Measurements from ENCODE around the gene IMPG2. TPM values are rescaled to one million over a fixed set of nuclear protein-coding genes. Genes with fewer than 3 reads are reported as not detected.

Gene IMPG2
- total and polyA plus RNA-seq, 3 experiments from 2014 or later = 0.11 to 0.20 TPM; not detected in 1

GRCh38 chr3:101259485-101260341 is 60.7 kb downstream of the IMPG2 start:
- Histone ChIP-seq H3K9me3 (ENCODE audit: low read length) (no peaks in the 10 kb centered on the region), H3K27me3 (ENCODE audit: insufficient read depth, low read length, poor library complexity, severe bottlenecking) (no peaks in the 10 kb centered on the region), H3K27ac (ENCODE audit: low read depth, low read length) (no peak overlapping the region), H3K4me1 (ENCODE audit: insufficient read depth, low read length) (no peaks in the 10 kb centered on the region), H3K36me3 (ENCODE audit: insufficient read depth, low read length) (no peaks in the 10 kb centered on the region), H3K4me3 (ENCODE audit: low read length) (no peak overlapping the region)
- H3K9me3 Mint-ChIP-seq = peaks cover 0 to 2% (median 0%) of the 10 kb centered on the region in 5 donors
- ChIA-PET POLR2A (no interaction called here), CTCF (no interaction called here)
- DNase-seq = no peak
- H3K27ac Mint-ChIP-seq = no peak overlapping the region
- peaks cover 0 to 15% (median 12%) of the 10 kb centered on the region in 3 donors for H3K36me3 Mint-ChIP-seq
- no peak overlapping the region for H3K4me3 Mint-ChIP-seq
- no peaks in the 10 kb centered on the region for H3K4me1 Mint-ChIP-seq
- H3K27me3 Mint-ChIP-seq = peaks cover 0 to 2% of the 10 kb centered on the region in 2 donors

GRCh38 chr3:101256511-101256910 is 63.9 kb downstream of the IMPG2 start:
- H3K27me3 ChIP-seq (ENCODE audit: insufficient read depth, low read length, poor library complexity, severe bottlenecking) = no peaks in the 10 kb centered on the region
- H3K4me1 ChIP-seq (ENCODE audit: insufficient read depth, low read length) = no peaks in the 10 kb centered on the region
- no peak overlapping the region for H3K27ac ChIP-seq (ENCODE audit: low read depth, low read length)
- H3K27me3 Mint-ChIP-seq = peaks cover 0 to 2% of the 10 kb centered on the region in 2 donors
- ChIA-PET CTCF (no interaction called here), POLR2A (no interaction called here)
- no peak overlapping the region for H3K4me3 ChIP-seq (ENCODE audit: low read length)
- no peak overlapping the region for H3K4me3 Mint-ChIP-seq
- H3K27ac Mint-ChIP-seq = peak overlapping the region in 1 of 8 donors; percentile 11
- H3K4me1 Mint-ChIP-seq = no peaks in the 10 kb centered on the region
- peaks cover 0 to 12% (median 0%) of the 10 kb centered on the region in 3 donors for H3K36me3 Mint-ChIP-seq
- DNase-seq = no peak
- no peaks in the 10 kb centered on the region for H3K9me3 ChIP-seq (ENCODE audit: low read length)
- H3K36me3 ChIP-seq (ENCODE audit: insufficient read depth, low read length) = no peaks in the 10 kb centered on the region
- no peaks in the 10 kb centered on the region for H3K9me3 Mint-ChIP-seq

GRCh38 chr3:101255441-101255840 is 64.9 kb downstream of the IMPG2 start:
- Mint-ChIP-seq H3K9me3 (no peaks in the 10 kb centered on the region), H3K27me3 (peaks cover 0 to 2% of the 10 kb centered on the region in 2 donors), H3K4me3 (no peak overlapping the region), H3K4me1 (no peaks in the 10 kb centered on the region), H3K36me3 (peaks cover 0 to 9% (median 0%) of the 10 kb centered on the region in 3 donors), H3K27ac (no peak overlapping the region)
- H3K36me3 ChIP-seq (ENCODE audit: insufficient read depth, low read length) = no peaks in the 10 kb centered on the region
- H3K4me3 ChIP-seq (ENCODE audit: low read length) = no peak overlapping the region
- POLR2A ChIA-PET = no interaction called here
- no peaks in the 10 kb centered on the region for H3K27me3 ChIP-seq (ENCODE audit: insufficient read depth, low read length, poor library complexity, severe bottlenecking)
- CTCF ChIA-PET = no interaction called here
- no peaks in the 10 kb centered on the region for H3K4me1 ChIP-seq (ENCODE audit: insufficient read depth, low read length)
- no peak for DNase-seq
- H3K9me3 ChIP-seq (ENCODE audit: low read length) = no peaks in the 10 kb centered on the region
- H3K27ac ChIP-seq (ENCODE audit: low read depth, low read length) = no peak overlapping the region

GRCh38 chr3:101253396-101253795 is 67.0 kb downstream of the IMPG2 start:
- ChIA-PET POLR2A (no interaction called here), CTCF (no interaction called here)
- Histone ChIP-seq H3K4me1 (ENCODE audit: insufficient read depth, low read length) (no peaks in the 10 kb centered on the region), H3K4me3 (ENCODE audit: low read length) (no peak overlapping the region), H3K9me3 (ENCODE audit: low read length) (no peaks in the 10 kb centered on the region), H3K27ac (ENCODE audit: low read depth, low read length) (no peak overlapping the region), H3K27me3 (ENCODE audit: insufficient read depth, low read length, poor library complexity, severe bottlenecking) (no peaks in the 10 kb centered on the region), H3K36me3 (ENCODE audit: insufficient read depth, low read length) (no peaks in the 10 kb centered on the region)
- no peak overlapping the region for H3K4me3 Mint-ChIP-seq
- no peaks in the 10 kb centered on the region for H3K9me3 Mint-ChIP-seq
- no peak overlapping the region for H3K27ac Mint-ChIP-seq
- H3K27me3 Mint-ChIP-seq = no peaks in the 10 kb centered on the region
- DNase-seq = no peak
- no peaks in the 10 kb centered on the region for H3K4me1 Mint-ChIP-seq
- H3K36me3 Mint-ChIP-seq = peaks cover 0 to 16% (median 15%) of the 10 kb centered on the region in 3 donors

GRCh38 chr3:101252945-101253344 is 67.4 kb downstream of the IMPG2 start:
- no peaks in the 10 kb centered on the region for H3K27me3 ChIP-seq (ENCODE audit: insufficient read depth, low read length, poor library complexity, severe bottlenecking)
- H3K4me3 ChIP-seq (ENCODE audit: low read length) = no peak overlapping the region
- Mint-ChIP-seq H3K4me3 (no peak overlapping the region), H3K9me3 (no peaks in the 10 kb centered on the region), H3K27me3 (no peaks in the 10 kb centered on the region), H3K27ac (no peak overlapping the region), H3K4me1 (no peaks in the 10 kb centered on the region), H3K36me3 (peaks cover 0 to 21% (median 15%) of the 10 kb centered on the region in 3 donors)
- no peaks in the 10 kb centered on the region for H3K4me1 ChIP-seq (ENCODE audit: insufficient read depth, low read length)
- H3K27ac ChIP-seq (ENCODE audit: low read depth, low read length) = no peak overlapping the region
- no peak for DNase-seq
- CTCF ChIA-PET = no interaction called here
- H3K9me3 ChIP-seq (ENCODE audit: low read length) = no peaks in the 10 kb centered on the region
- POLR2A ChIA-PET = no interaction called here
- H3K36me3 ChIP-seq (ENCODE audit: insufficient read depth, low read length) = no peaks in the 10 kb centered on the region

GRCh38 chr3:101252307-101252706 is 68.1 kb downstream of the IMPG2 start:
- ChIA-PET CTCF (no interaction called here), POLR2A (no interaction called here)
- no peak overlapping the region for H3K4me3 Mint-ChIP-seq
- no peaks in the 10 kb centered on the region for H3K4me1 Mint-ChIP-seq
- H3K27me3 ChIP-seq (ENCODE audit: insufficient read depth, low read length, poor library complexity, severe bottlenecking) = no peaks in the 10 kb centered on the region
- no peaks in the 10 kb centered on the region for H3K36me3 ChIP-seq (ENCODE audit: insufficient read depth, low read length)
- no peak overlapping the region for H3K27ac Mint-ChIP-seq
- H3K4me3 ChIP-seq (ENCODE audit: low read length) = no peak overlapping the region
- H3K36me3 Mint-ChIP-seq = peaks cover 0 to 22% (median 15%) of the 10 kb centered on the region in 3 donors
- no peak overlapping the region for H3K27ac ChIP-seq (ENCODE audit: low read depth, low read length)
- no peaks in the 10 kb centered on the region for H3K9me3 Mint-ChIP-seq
- DNase-seq = no peak
- no peaks in the 10 kb centered on the region for H3K27me3 Mint-ChIP-seq
- no peaks in the 10 kb centered on the region for H3K4me1 ChIP-seq (ENCODE audit: insufficient read depth, low read length)
- no peaks in the 10 kb centered on the region for H3K9me3 ChIP-seq (ENCODE audit: low read length)

- Histone ChIP-seq H3K27ac (ENCODE audit: low read depth, low read length) (no peak overlapping the region), H3K36me3 (ENCODE audit: insufficient read depth, low read length) (no peaks in the 10 kb centered on the region), H3K4me3 (ENCODE audit: low read length) (no peak overlapping the region), H3K9me3 (ENCODE audit: low read length) (no peaks in the 10 kb centered on the region), H3K27me3 (ENCODE audit: insufficient read depth, low read length, poor library complexity, severe bottlenecking) (no peaks in the 10 kb centered on the region), H3K4me1 (ENCODE audit: insufficient read depth, low read length) (no peaks in the 10 kb centered on the region)
- CTCF ChIA-PET = interaction anchor here (1.1 kb wide), 1 partner anchor 21 kb away, joined by 3 read pairs; no protein-coding TSS in a partner anchor
- no peak overlapping the region for H3K27ac Mint-ChIP-seq
- no peaks in the 10 kb centered on the region for H3K9me3 Mint-ChIP-seq
- no peak overlapping the region for H3K4me3 Mint-ChIP-seq
- DNase-seq = no peak
- no peaks in the 10 kb centered on the region for H3K4me1 Mint-ChIP-seq
- POLR2A ChIA-PET = no interaction called here
- no peaks in the 10 kb centered on the region for H3K27me3 Mint-ChIP-seq
- H3K36me3 Mint-ChIP-seq = peaks cover 0 to 22% (median 12%) of the 10 kb centered on the region in 3 donors
These were observed 68.9 kb downstream of the IMPG2 start for GRCh38 chr3:101251441-101251840.

- ChIA-PET POLR2A (no interaction called here), CTCF (no interaction called here)
- Histone ChIP-seq H3K27ac (ENCODE audit: low read depth, low read length) (no peak overlapping the region), H3K4me1 (ENCODE audit: insufficient read depth, low read length) (no peaks in the 10 kb centered on the region), H3K4me3 (ENCODE audit: low read length) (no peak overlapping the region), H3K27me3 (ENCODE audit: insufficient read depth, low read length, poor library complexity, severe bottlenecking) (no peaks in the 10 kb centered on the region), H3K9me3 (ENCODE audit: low read length) (no peaks in the 10 kb centered on the region), H3K36me3 (ENCODE audit: insufficient read depth, low read length) (no peaks in the 10 kb centered on the region)
- Mint-ChIP-seq H3K4me1 (no peaks in the 10 kb centered on the region), H3K36me3 (peaks cover 2 to 30% (median 15%) of the 10 kb centered on the region in 3 donors), H3K27me3 (no peaks in the 10 kb centered on the region), H3K9me3 (no peaks in the 10 kb centered on the region), H3K27ac (no peak overlapping the region), H3K4me3 (no peak overlapping the region)
- DNase-seq = no peak
These were observed 70.9 kb downstream of the IMPG2 start for GRCh38 chr3:101249522-101249921.

Data from CD8-positive, alpha-beta memory T cell (primary cell).